HEK293 (cell line): Measurements from ENCODE around the gene SH3BGR.

Experiments used
- CTCF ChIA-PET: fragments of 350-600 bp; formaldehyde crosslinking; extraction: SDS; loops from one replicate; lab custom pipeline; 2021; ENCODE audit warnings: antibody characterized with exemption; lab: Yijun Ruan, JAX
- POLR2A ChIA-PET: fragments of 300-600 bp; formaldehyde crosslinking; extraction: SDS; loops from one replicate; lab custom pipeline; 2020; ENCODE audit warnings: antibody characterized with exemption, inconsistent platforms; lab: Yijun Ruan, JAX
- H3K27ac ChIP-seq: fragments of 200-500 bp; sonication (Bioruptor generic); 2 replicates; pipeline ENCODE4 v1.5.1; 2014; ENCODE audit warnings: low read depth, low read length, control low read depth, inconsistent platforms; ENCODE audit errors: extremely low read depth
- H3K36me3 ChIP-seq, 2 experiments: fragments of 200-500 bp in 1 of 2; sonication (Bioruptor generic) in 1 of 2; 1 replicate in 1 of 2; 2 replicates in 1 of 2; pipeline ENCODE4 v1.5.1; 2014 to 2017; ENCODE audit warnings: inconsistent platforms in 2 of 2, low read length in 2 of 2; ENCODE audit not compliant: control insufficient read depth in 2 of 2, insufficient read depth in 1 of 2
- H3K4me1 ChIP-seq: fragments of 200-500 bp; sonication (Bioruptor generic); 2 replicates; pipeline ENCODE4 v1.5.1; 2014; ENCODE audit warnings: mild to moderate bottlenecking, low read length, inconsistent platforms; ENCODE audit not compliant: control insufficient read depth, insufficient read depth
- H3K4me3 ChIP-seq: 2 replicates; pipeline ENCODE4 v1.5.1; 2011; ENCODE audit warnings: low read depth, mild to moderate bottlenecking, control low read depth, low read length, moderate library complexity
- H3K9me3 ChIP-seq: fragments of 200-500 bp; sonication (Bioruptor generic); 2 replicates; pipeline ENCODE4 v1.5.1; 2014; ENCODE audit warnings: low read depth, low read length, inconsistent platforms; ENCODE audit not compliant: control insufficient read depth, insufficient read depth
- BCL11A ChIP-seq: fragments of 450-650 bp; formaldehyde crosslinking; IDR thresholded peaks from 2 replicates; pipeline ENCODE4 v1.5.1; 2016; ENCODE audit warnings: low read depth, missing biosample characterization, missing genetic modification characterization
- BCL11B ChIP-seq: fragments of 450-650 bp; formaldehyde crosslinking; IDR thresholded peaks from 2 replicates; pipeline ENCODE4 v1.5.1; 2016; ENCODE audit warnings: low read depth, missing biosample characterization, missing genetic modification characterization
- IKZF3 ChIP-seq: fragments of 450-650 bp; IDR thresholded peaks from 2 replicates; pipeline ENCODE4 v1.5.0; 2018; ENCODE audit warnings: missing biosample characterization, mild to moderate bottlenecking, missing genetic modification characterization, moderate library complexity
- KLF7 ChIP-seq: fragments of 450-650 bp; formaldehyde crosslinking; IDR thresholded peaks from 2 replicates; pipeline ENCODE4 v1.5.1; 2016; ENCODE audit warnings: missing biosample characterization, missing genetic modification characterization, borderline replicate concordance
- PBX3 ChIP-seq: sonication (generic); formaldehyde crosslinking; IDR thresholded peaks from 2 replicates; pipeline ENCODE4 v1.8.1; 2022; ENCODE audit warnings: mild to moderate bottlenecking, moderate library complexity, missing genetic modification reagents
- SETDB1 ChIP-seq: IDR thresholded peaks from one replicate; pipeline ENCODE4 v1.6.1; 2017; ENCODE audit warnings: mild to moderate bottlenecking, low read length, moderate library complexity, mixed read lengths; ENCODE audit not compliant: insufficient read length
- TSHZ1 ChIP-seq: fragments of 450-650 bp; formaldehyde crosslinking; IDR thresholded peaks from 2 replicates; pipeline ENCODE4 v1.5.1; 2016; ENCODE audit warnings: missing biosample characterization, missing genetic modification characterization, borderline replicate concordance
- ZBTB20 ChIP-seq: fragments of 450-650 bp; formaldehyde crosslinking; IDR thresholded peaks from 2 replicates; pipeline ENCODE4 v1.5.1; 2016; ENCODE audit warnings: missing biosample characterization, missing genetic modification characterization
- ZBTB26 ChIP-seq: fragments of 450-650 bp; formaldehyde crosslinking; optimal IDR thresholded peaks from 2 replicates; pipeline ENCODE3; 2016; ENCODE audit warnings: missing biosample characterization, mild to moderate bottlenecking, missing genetic modification characterization
- ZBTB8A ChIP-seq: fragments of 450-650 bp; formaldehyde crosslinking; IDR thresholded peaks from 2 replicates; pipeline ENCODE4 v1.5.1; 2016; ENCODE audit warnings: missing biosample characterization, missing genetic modification characterization
- ZFP69B ChIP-seq: fragments of 450-650 bp; formaldehyde crosslinking; IDR thresholded peaks from 2 replicates; pipeline ENCODE4 v1.5.1; 2016; ENCODE audit warnings: missing biosample characterization, missing genetic modification characterization
- ZNF148 ChIP-seq: fragments of 450-650 bp; formaldehyde crosslinking; IDR thresholded peaks from 2 replicates; pipeline ENCODE4 v1.5.0; 2017; ENCODE audit warnings: missing biosample characterization, missing genetic modification characterization, borderline replicate concordance
- ZNF155 ChIP-seq: fragments of 450-650 bp; formaldehyde crosslinking; IDR thresholded peaks from 2 replicates; pipeline ENCODE4 v1.5.1; 2016; ENCODE audit warnings: missing biosample characterization, missing genetic modification characterization
- ZNF175 ChIP-seq: fragments of 450-650 bp; formaldehyde crosslinking; IDR thresholded peaks from 2 replicates; pipeline ENCODE4 v1.5.1; 2016; ENCODE audit warnings: missing biosample characterization, missing genetic modification characterization
- ZNF202 ChIP-seq: fragments of 450-650 bp; formaldehyde crosslinking; IDR thresholded peaks from 2 replicates; pipeline ENCODE4 v1.5.1; 2016; ENCODE audit warnings: missing biosample characterization, missing genetic modification characterization, borderline replicate concordance
- ZNF423 ChIP-seq: fragments of 450-650 bp; formaldehyde crosslinking; IDR thresholded peaks from 2 replicates; pipeline ENCODE4 v1.5.1; 2016; ENCODE audit warnings: missing biosample characterization, missing genetic modification characterization
- ZNF529 ChIP-seq: fragments of 450-650 bp; formaldehyde crosslinking; IDR thresholded peaks from 2 replicates; pipeline ENCODE4 v1.5.1; 2017; ENCODE audit warnings: missing genetic modification characterization, missing biosample characterization; ENCODE audit not compliant: insufficient replicate concordance
- ZNF549 ChIP-seq: fragments of 450-650 bp; IDR thresholded peaks from 2 replicates; pipeline ENCODE4 v1.5.1; 2018; ENCODE audit warnings: missing biosample characterization, missing genetic modification characterization, mild to moderate bottlenecking, inconsistent platforms, moderate library complexity
- ZNF624 ChIP-seq: fragments of 450-650 bp; formaldehyde crosslinking; IDR thresholded peaks from 2 replicates; pipeline ENCODE4 v1.5.1; 2017; ENCODE audit warnings: missing biosample characterization, missing genetic modification characterization
- ZNF654 ChIP-seq: fragments of 450-650 bp; formaldehyde crosslinking; IDR thresholded peaks from 2 replicates; pipeline ENCODE4 v1.5.1; 2016; ENCODE audit warnings: low read depth, missing biosample characterization, missing genetic modification characterization
- ZNF768 ChIP-seq: fragments of 450-650 bp; formaldehyde crosslinking; IDR thresholded peaks from 2 replicates; pipeline ENCODE4 v1.5.1; 2018; ENCODE audit warnings: missing biosample characterization, mild to moderate bottlenecking, missing genetic modification characterization
- ZNF792 ChIP-seq: fragments of 450-650 bp; formaldehyde crosslinking; IDR thresholded peaks from 2 replicates; pipeline ENCODE4 v1.5.1; 2016; ENCODE audit warnings: missing biosample characterization, missing genetic modification characterization
- ZNF830 ChIP-seq: fragments of 450-650 bp; IDR thresholded peaks from 2 replicates; pipeline ENCODE4 v1.5.0; 2018; ENCODE audit warnings: missing biosample characterization, missing genetic modification characterization, low read depth, mild to moderate bottlenecking, moderate library complexity
- ZNF843 ChIP-seq: fragments of 450-650 bp; formaldehyde crosslinking; IDR thresholded peaks from 2 replicates; pipeline ENCODE4 v1.5.1; 2016; ENCODE audit warnings: missing biosample characterization, missing genetic modification characterization

SH3BGR gene

GRCh38 chr21:39472786-39473185, 21.0 kb downstream of the SH3BGR start:
- Histone ChIP-seq H3K36me3 (no peaks in the 10 kb centered on the region), H3K27ac (no peak overlapping the region), H3K4me3 (no peak overlapping the region), H3K4me1 (no peaks in the 10 kb centered on the region), H3K9me3 (no peaks in the 10 kb centered on the region)
- TF ChIP-seq ZBTB20 (tag by site-specific recombination) (no peak), ZBTB8A (tag by site-specific recombination) (no peak), IKZF3 (no peak), ZNF175 (tag by site-specific recombination) (no peak), BCL11A (tag by site-specific recombination) (no peak), TSHZ1 (no peak), ZNF768 (tag by site-specific recombination) (no peak), SETDB1 (no peak), ZNF792 (tag by site-specific recombination) (no peak), ZFP69B (tag by site-specific recombination) (no peak), ZNF148 (tag by site-specific recombination) (no peak), ZNF155 (tag by site-specific recombination) (no peak), ZNF830 (no peak)
- ChIA-PET POLR2A (no interaction called here), CTCF (no interaction called here)

GRCh38 chr21:39474611-39475010, 22.8 kb downstream of the SH3BGR start:
- H3K9me3 ChIP-seq, result no peaks in the 10 kb centered on the region
- no peak overlapping the region for H3K4me3 ChIP-seq
- no peaks in the 10 kb centered on the region for H3K36me3 ChIP-seq
- no peak overlapping the region for H3K27ac ChIP-seq
- no peaks in the 10 kb centered on the region; the same call in 1 of the 2 replicates for H3K4me1 ChIP-seq
- ChIA-PET CTCF (interaction anchor here (0.6 kb wide), 1 partner anchor 241 kb away, joined by 4 read pairs; no protein-coding TSS in a partner anchor), POLR2A (interaction anchor here (0.6 kb wide), 1 partner anchor 989 kb away, joined by 4 read pairs; no protein-coding TSS in a partner anchor)
- TF ChIP-seq ZNF624 (no peak), PBX3 (CRISPR knock-in tag) (no peak), ZNF549 (no peak), ZBTB26 (tag by site-specific recombination) (no peak), ZNF792 (tag by site-specific recombination) (no peak), ZNF175 (tag by site-specific recombination) (no peak), ZNF843 (tag by site-specific recombination) (no peak), BCL11B (tag by site-specific recombination) (no peak), ZNF529 (tag by site-specific recombination) (no peak), KLF7 (no peak), ZNF654 (tag by site-specific recombination) (no peak), ZNF423 (tag by site-specific recombination) (no peak), ZNF202 (tag by site-specific recombination) (no peak)
